T-helper 2 cell treated with Interferon-gamma antibody and Interleukin-4, amounts not matched to agents 5 μg/mL and 100 μg/mL, for 36 hours (primary cell): Measurements from ENCODE around the gene ENO4.

Experiments
- DNase-seq: peaks from one replicate; pipeline ENCODE4 v3.0.0; 2021; ENCODE audit warnings: low spot score
- H3K27ac Mint-ChIP-seq: one replicate; pipeline ENCODE4 v1.8.0; 2021; ENCODE audit warnings: mild to moderate bottlenecking, mixed read lengths
- H3K27me3 Mint-ChIP-seq: one replicate; pipeline ENCODE4 v1.8.0; 2021; ENCODE audit warnings: low read depth, mixed read lengths
- H3K36me3 Mint-ChIP-seq: one replicate; pipeline ENCODE4 v1.8.0; 2021; ENCODE audit warnings: low read depth, mixed read lengths
- H3K4me1 Mint-ChIP-seq: one replicate; pipeline ENCODE4 v1.8.0; 2021; ENCODE audit warnings: low read depth, mixed read lengths
- H3K4me3 Mint-ChIP-seq: one replicate; pipeline ENCODE4 v1.8.0; 2022; ENCODE audit warnings: mild to moderate bottlenecking, moderate library complexity, mixed read lengths
- H3K9me3 Mint-ChIP-seq: one replicate; pipeline ENCODE4 v1.8.0; 2021; ENCODE audit warnings: mixed read lengths

Gene ENO4

DNA sequence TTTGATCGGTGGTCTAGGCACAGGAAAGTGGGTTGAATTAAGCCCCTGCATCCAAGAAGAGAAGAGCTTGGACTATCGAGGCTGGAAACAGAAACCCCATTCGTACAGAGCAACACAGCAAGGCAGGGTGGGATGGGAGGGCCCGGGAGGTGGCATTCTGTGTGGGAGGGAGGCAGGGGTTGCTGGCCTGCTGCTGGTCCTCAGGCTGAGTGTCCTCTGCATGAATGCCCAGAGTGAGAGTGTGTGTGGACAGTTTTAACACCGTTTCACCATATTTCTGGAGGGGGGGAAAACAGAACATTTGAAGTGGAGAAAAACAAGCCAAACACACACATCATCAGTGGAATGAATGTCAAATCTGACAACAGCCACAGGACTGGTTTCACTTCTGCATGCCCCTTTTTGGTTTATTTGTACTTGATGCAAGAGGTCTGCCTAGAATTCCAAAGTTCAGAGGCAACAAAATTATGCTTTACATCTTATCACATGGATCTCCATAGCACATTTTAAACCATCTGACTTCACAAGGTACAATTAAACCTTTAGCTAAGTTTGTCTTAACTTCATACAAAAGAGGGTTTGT is 11.1 kb upstream of the ENO4 start:
- no peak for DNase-seq
- no peaks in the 10 kb centered on the region for H3K36me3 Mint-ChIP-seq
- H3K27me3 Mint-ChIP-seq: peaks cover 5% of the 10 kb centered on the region
- H3K4me3 Mint-ChIP-seq: no peak overlapping the region
- no peaks in the 10 kb centered on the region for H3K9me3 Mint-ChIP-seq
- no peak overlapping the region for H3K27ac Mint-ChIP-seq
- H3K4me1 Mint-ChIP-seq: no peaks in the 10 kb centered on the region

DNA sequence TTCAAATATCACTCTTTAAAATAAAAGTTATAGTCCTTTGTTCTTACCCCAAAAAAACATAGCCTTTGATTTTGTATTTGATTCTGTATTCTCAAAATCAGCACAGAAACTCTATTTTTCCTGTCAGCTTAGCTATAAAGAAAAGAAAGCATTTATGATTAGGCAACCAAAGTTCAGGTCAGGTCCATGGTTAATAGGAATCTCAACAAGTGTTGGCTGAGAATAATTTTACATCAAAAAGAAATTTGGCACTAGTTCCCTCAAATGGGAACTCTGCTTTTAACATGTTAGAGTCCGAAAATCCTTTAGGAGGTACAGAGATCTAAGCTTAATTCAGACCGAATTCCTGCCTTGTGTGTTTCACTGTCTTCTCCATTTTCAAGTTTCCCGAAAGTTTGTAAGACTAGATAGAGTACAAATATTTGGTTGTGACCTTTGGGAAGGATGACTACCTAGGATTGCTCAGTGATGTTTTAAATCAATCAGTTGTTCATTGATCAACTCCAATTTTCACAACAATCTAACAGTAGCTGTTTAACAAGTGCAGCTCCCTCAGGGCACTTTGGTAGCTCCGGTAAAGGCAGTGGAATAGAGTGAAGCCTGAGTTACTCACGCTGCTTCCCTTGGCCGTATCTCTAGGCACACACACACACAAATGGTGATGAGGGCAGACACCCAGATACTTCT is 8.8 kb upstream of the ENO4 start:
- no peak for DNase-seq
- Mint-ChIP-seq H3K4me3 (no peak overlapping the region), H3K36me3 (no peaks in the 10 kb centered on the region), H3K4me1 (no peaks in the 10 kb centered on the region), H3K9me3 (no peaks in the 10 kb centered on the region), H3K27me3 (peaks cover 10% of the 10 kb centered on the region), H3K27ac (no peak overlapping the region)

DNA sequence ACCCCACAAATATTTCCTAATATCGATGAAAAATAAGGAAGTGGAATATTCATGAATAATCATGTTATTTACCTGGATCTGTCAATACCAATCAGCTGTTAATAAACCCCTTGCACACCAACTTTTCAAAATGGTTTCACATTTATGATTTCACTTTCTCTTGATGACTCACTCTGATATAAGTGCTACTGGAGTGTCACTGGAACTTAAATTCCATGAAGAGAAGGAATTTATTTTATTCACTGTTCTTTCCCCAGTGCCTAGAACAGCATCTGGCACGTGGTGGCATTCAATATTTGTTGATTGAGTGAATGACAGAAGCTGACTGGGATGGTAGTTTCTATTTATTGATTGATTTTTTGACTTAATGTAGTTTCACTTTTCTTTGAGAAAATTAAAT is 3.5 kb upstream of the ENO4 start:
- DNase-seq: no peak
- H3K9me3 Mint-ChIP-seq: no peaks in the 10 kb centered on the region
- H3K4me3 Mint-ChIP-seq: no peak overlapping the region
- H3K4me1 Mint-ChIP-seq: peaks cover 5% of the 10 kb centered on the region
- H3K36me3 Mint-ChIP-seq: no peaks in the 10 kb centered on the region
- H3K27me3 Mint-ChIP-seq: peaks cover 42% of the 10 kb centered on the region
- no peak overlapping the region for H3K27ac Mint-ChIP-seq

DNA sequence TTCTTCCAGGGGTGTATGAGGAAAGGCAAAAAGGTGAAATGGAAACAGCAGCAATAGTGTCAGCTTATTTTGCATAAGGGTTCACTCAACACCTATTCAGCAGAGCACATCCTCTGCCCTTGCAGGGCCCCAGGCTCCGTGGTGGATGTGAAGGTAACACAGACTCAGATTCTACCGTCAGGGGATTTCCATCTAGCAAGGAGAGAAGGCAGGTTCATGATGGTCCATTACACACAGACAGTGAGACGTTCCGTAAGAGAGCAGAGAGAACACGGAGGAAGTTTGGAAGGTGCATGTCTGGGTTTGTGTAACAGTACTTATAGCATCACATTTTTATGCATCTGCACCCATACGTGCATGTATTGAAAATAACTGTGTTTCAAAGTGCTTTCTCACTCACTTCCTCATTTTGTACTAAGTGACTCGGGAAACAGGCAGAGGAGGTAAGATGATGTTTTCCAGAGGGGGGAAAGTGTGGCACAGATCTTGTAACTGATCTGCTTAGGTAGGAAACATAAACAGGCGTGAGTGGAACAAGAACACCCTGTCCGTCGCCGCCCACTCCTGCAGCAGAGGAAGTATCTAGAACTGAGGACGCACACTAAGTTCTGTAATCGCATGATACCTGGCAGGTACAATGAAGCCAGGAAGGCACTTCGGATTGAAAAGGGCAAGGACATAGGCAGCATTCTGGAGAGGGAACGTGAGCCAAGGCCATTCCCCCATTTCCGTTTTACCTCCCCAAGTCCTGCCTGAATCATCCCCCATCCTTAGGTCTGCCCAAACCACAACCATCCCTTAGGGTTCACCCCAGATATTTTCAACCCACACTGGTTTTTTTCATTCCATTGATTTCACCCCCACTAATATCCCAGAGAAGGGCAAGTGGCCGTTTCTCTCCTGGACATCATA is 1.0 kb upstream of the ENO4 start:
- Mint-ChIP-seq H3K27me3 (peaks cover 51% of the 10 kb centered on the region), H3K9me3 (no peaks in the 10 kb centered on the region), H3K27ac (no peak overlapping the region), H3K4me1 (peaks cover 5% of the 10 kb centered on the region), H3K36me3 (no peaks in the 10 kb centered on the region), H3K4me3 (peak overlapping the region; percentile 19)
- DNase-seq: no peak

DNA sequence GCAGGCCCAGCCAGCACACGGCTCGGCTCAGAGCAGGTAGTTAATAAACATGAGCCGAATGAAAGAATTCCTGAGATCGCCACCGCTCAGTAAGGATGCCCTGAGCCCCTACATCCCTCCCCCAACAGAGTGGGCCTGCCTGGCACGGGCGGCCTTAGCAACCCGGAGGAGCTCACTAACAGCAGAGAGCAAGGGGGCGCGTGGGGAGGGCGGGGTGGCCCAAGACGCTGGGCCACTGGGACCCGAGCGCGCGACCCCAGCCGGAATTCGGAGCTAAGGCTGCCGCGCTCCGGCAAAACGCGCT is 403 bp upstream of the ENO4 start:
- peak overlapping the region; percentile 19 for H3K4me3 Mint-ChIP-seq
- H3K36me3 Mint-ChIP-seq: no peaks in the 10 kb centered on the region
- H3K9me3 Mint-ChIP-seq: no peaks in the 10 kb centered on the region
- no peak for DNase-seq
- H3K27ac Mint-ChIP-seq: no peak overlapping the region
- H3K4me1 Mint-ChIP-seq: peaks cover 5% of the 10 kb centered on the region
- H3K27me3 Mint-ChIP-seq: peaks cover 51% of the 10 kb centered on the region

DNA sequence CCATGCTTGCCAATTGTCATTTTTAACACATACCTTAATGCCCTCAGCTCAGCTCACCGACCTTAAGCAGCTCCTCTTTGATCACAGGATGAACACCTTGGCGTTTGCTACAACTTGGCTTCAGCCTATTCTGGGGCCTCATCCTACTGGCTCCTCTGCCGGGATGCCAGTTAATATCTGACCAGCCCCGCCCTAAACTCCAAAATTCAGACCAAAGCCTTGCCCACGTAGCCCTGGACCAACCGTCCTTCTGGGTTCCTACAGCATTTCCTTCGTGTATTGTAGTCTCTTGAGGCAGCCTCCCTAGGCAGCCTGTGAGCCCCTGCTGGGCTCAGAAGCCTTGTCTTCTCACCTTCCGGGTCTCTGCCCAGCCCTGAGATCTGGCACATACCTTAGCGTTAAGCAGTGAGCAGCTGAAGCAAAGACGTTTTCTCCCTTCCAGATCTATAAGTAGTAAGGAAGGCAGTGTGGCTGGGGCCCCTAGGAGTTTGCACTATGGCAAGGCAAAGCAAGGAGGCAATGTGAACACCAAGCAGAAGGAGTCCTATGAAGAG is 836 bp downstream of the ENO4 start:
- H3K36me3 Mint-ChIP-seq: no peaks in the 10 kb centered on the region
- H3K4me3 Mint-ChIP-seq: no peak overlapping the region
- DNase-seq: no peak
- peaks cover 48% of the 10 kb centered on the region for H3K27me3 Mint-ChIP-seq
- no peaks in the 10 kb centered on the region for H3K9me3 Mint-ChIP-seq
- H3K27ac Mint-ChIP-seq: no peak overlapping the region
- H3K4me1 Mint-ChIP-seq: peaks cover 5% of the 10 kb centered on the region

DNA sequence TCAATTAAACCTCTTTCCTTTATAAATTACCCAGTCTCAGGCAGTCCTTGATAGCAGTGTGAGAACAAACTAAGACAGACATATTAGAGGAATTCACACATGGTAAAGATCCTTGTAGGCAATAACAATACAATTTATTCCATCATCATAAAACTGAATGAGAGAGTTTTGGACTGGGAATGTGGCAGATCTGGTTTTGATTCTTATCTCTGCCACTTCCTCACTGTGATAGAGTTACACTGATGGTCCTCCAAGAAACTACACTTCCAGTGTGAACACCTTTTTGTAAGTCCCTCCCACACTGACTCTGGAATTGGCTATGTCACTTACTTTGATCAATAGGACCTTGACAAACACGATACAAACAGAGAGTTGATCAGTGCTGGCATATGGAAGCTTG is 2.9 kb downstream of the ENO4 start:
- Mint-ChIP-seq H3K27me3 (peaks cover 41% of the 10 kb centered on the region), H3K4me3 (no peak overlapping the region), H3K9me3 (no peaks in the 10 kb centered on the region), H3K4me1 (peaks cover 5% of the 10 kb centered on the region), H3K36me3 (no peaks in the 10 kb centered on the region), H3K27ac (no peak overlapping the region)
- no peak for DNase-seq

DNA sequence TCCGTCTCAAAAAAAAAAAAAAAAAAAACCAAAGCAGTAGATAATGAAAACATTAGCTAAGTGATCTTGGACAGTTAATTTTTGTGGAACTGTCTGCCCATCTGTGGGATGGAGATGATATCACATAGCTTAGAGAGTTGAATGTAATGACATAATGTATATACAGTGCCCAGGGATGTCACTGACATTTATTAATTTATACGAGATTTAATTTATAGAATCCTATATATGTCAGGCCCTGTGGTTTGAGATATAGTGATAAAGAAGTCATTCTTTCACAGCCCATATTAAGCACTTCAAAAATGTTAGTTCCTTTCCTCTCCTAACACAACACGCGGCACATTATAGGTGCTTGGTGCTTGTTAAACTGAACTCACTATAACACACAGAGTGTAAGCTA is 4.0 kb downstream of the ENO4 start:
- peaks cover 31% of the 10 kb centered on the region for H3K27me3 Mint-ChIP-seq
- peaks cover 2% of the 10 kb centered on the region for H3K4me1 Mint-ChIP-seq
- DNase-seq: no peak
- H3K27ac Mint-ChIP-seq: no peak overlapping the region
- no peak overlapping the region for H3K4me3 Mint-ChIP-seq
- peaks cover 5% of the 10 kb centered on the region for H3K9me3 Mint-ChIP-seq
- H3K36me3 Mint-ChIP-seq: no peaks in the 10 kb centered on the region

DNA sequence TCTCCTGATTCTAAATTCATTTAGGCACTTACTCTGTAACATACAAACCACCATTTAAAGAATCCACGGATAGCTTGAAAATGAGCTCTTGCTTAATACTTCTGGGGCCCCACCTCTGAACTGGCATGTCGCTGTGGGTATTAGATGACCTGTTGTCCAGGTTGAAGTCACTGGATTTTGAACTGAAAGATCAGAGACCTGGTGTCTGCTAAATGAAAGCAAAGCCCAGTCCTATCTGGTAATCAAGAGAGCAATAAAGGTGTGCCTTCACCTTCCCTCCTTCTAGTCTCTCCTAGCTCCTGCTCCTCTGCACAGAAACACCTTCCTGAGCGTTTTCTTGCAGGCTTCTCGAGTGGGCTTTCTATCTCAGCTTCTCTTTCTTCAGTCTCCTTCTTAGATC is 4.4 kb downstream of the ENO4 start:
- no peak overlapping the region for H3K4me3 Mint-ChIP-seq

DNA sequence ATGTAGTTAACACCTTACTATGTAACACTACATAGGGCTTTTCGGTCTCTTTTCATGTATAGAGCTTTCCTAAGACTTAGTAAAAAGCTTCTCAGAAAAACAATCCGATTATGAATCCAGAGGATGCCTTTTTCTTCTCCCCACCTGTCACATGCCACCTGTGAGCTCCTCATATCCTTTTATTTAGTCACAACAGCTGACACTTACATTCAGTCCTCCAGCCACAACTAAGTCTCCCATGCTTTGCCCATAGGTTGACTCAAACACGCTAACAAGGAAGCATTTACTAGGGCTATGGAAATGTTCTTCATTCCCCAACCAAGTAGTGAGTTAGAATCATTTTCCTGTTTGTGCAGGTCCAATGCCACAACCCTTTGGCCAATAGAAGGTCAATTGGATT is 7.9 kb downstream of the ENO4 start:
- no peaks in the 10 kb centered on the region for H3K36me3 Mint-ChIP-seq
- no peak overlapping the region for H3K4me3 Mint-ChIP-seq
- H3K4me1 Mint-ChIP-seq: no peaks in the 10 kb centered on the region
- H3K9me3 Mint-ChIP-seq: peaks cover 5% of the 10 kb centered on the region
- no peak overlapping the region for H3K27ac Mint-ChIP-seq
- no peaks in the 10 kb centered on the region for H3K27me3 Mint-ChIP-seq
- DNase-seq: no peak

More for the DNA sequence above, 4.4 kb downstream of the ENO4 start:
- Mint-ChIP-seq H3K27me3 (peaks cover 27% of the 10 kb centered on the region), H3K27ac (no peak overlapping the region), H3K36me3 (no peaks in the 10 kb centered on the region), H3K4me1 (no peaks in the 10 kb centered on the region), H3K9me3 (peaks cover 5% of the 10 kb centered on the region)
- no peak for DNase-seq

DNA sequence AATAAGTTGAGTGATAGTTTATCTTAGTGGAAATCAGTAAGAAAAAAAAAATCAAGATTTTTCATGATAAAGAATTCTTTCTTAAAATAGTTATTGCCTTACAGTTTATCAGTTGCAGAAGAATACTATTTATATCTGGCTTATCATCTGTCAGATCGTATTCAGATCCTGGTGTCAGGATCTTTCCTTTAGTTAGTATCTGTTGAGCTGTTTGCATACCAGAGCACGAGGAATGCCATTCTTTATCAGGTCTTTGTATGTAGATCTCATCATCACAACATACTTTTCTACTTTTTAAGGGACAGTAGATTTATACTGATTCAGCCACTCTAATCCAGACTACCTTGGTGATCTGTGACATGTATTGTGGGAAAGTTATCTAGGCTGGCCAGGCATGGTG is 12.5 kb downstream of the ENO4 start:
- no peak overlapping the region for H3K27ac Mint-ChIP-seq
- no peak overlapping the region for H3K4me3 Mint-ChIP-seq
- no peaks in the 10 kb centered on the region for H3K36me3 Mint-ChIP-seq
- peaks cover 5% of the 10 kb centered on the region for H3K9me3 Mint-ChIP-seq
- no peaks in the 10 kb centered on the region for H3K4me1 Mint-ChIP-seq
- DNase-seq: no peak
- no peaks in the 10 kb centered on the region for H3K27me3 Mint-ChIP-seq

DNA sequence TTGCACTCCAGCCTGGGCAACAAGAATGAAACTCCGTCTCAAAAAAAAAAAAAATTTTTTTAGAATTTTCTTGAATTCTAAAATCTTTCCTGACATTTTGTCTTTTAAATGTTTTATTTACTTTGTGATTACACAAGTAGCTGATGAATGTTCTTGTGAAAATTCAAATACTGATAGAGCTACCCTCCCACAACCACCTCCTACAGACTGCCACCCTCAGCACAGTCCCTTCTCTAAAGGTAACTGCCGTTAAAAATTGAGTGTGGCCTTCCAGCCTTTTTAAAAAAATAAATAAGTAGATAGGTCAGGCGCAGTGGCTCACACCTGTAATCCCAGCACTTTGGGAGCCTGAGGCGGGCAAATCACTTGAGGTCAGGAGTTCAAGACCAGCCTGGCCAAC is 15.1 kb downstream of the ENO4 start:
- no peak overlapping the region for H3K4me3 Mint-ChIP-seq
- no peaks in the 10 kb centered on the region for H3K9me3 Mint-ChIP-seq
- no peaks in the 10 kb centered on the region for H3K4me1 Mint-ChIP-seq
- no peak overlapping the region for H3K27ac Mint-ChIP-seq
- no peaks in the 10 kb centered on the region for H3K27me3 Mint-ChIP-seq
- no peak for DNase-seq
- no peaks in the 10 kb centered on the region for H3K36me3 Mint-ChIP-seq

DNA sequence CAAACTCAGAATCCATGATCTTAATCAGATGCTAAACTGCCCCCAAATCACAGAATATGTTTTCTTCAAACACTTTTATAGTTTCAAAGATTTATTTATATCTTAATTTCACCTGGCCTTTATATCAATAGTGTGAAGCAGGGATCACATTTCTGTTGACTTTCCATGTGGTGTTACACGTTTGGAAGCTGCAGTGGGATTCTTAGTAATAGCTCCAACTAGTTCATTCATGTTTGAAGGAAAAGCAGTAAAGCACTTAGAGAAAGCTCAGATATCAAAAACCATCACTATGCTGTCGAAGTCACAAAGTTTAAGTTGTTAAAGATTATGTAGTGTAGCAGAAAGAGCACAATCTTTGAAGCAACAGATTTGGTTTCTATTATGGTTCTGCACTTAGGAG is 16.8 kb downstream of the ENO4 start:
- Mint-ChIP-seq H3K4me1 (no peaks in the 10 kb centered on the region), H3K36me3 (no peaks in the 10 kb centered on the region), H3K27ac (no peak overlapping the region), H3K9me3 (no peaks in the 10 kb centered on the region), H3K27me3 (no peaks in the 10 kb centered on the region), H3K4me3 (no peak overlapping the region)
- DNase-seq: no peak

DNA sequence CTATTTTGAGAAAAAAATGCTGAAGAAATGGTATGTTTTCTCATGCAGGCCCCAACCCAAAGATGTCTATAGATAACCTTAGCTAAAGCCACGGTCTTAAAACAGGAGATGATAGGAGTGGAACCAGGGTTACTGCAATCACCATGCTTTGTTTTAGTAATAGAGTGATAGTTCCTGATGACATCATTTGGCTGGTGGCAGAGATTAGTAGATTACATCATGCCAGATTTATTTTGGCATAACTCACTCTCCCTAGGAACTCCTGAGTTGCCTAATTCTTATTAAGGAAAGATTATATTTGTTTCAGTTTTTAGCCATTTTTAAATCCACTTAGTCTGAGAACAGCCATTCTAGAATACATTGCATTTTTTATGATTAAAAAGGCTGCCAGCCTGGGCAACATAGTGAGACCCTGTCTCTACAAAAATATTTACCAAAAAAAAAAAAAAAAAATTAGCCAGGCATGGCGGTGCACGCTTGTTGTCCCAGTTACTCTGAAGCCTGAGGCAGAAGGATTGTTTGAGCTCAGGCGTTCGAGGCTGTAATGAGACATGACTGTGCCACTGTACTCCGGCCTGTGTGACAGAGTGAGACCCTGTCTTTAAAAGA is 17.8 kb downstream of the ENO4 start:
- DNase-seq: no peak
- H3K4me1 Mint-ChIP-seq: no peaks in the 10 kb centered on the region
- H3K36me3 Mint-ChIP-seq: no peaks in the 10 kb centered on the region
- no peak overlapping the region for H3K4me3 Mint-ChIP-seq
- H3K27me3 Mint-ChIP-seq: no peaks in the 10 kb centered on the region
- H3K27ac Mint-ChIP-seq: no peak overlapping the region
- H3K9me3 Mint-ChIP-seq: no peaks in the 10 kb centered on the region
